Activated naive CD8-positive, alpha-beta T cell treated with anti-CD3 and anti-CD28 coated beads, Interleukin-2, amount 50 U/mL, for 24 hours (primary cell): ENCODE data around the gene CD274.
A peak's percentile ranks its signal among the peaks of the same experiment; 100 is the strongest.
"Not testable (repeated sequence)": the region's sequence is repeated elsewhere in the genome, so short reads cannot be mapped to it uniquely, and the experiment has no call there.

Experiments used
- ATAC-seq: fragments of 150-1000 bp; cut with Tn5 transposase; one replicate; pipeline ENCODE4 v1.10.0; 2021
- DNase-seq: peaks from one replicate; pipeline ENCODE4 v3.0.0; 2021
- H3K27ac Mint-ChIP-seq: one replicate; pipeline ENCODE4 v1.8.0; 2021; ENCODE audit warnings: mild to moderate bottlenecking, mixed read lengths
- H3K27me3 Mint-ChIP-seq: one replicate; pipeline ENCODE4 v1.8.0; 2021; ENCODE audit warnings: mixed read lengths
- H3K36me3 Mint-ChIP-seq: one replicate; pipeline ENCODE4 v1.8.0; 2021; ENCODE audit warnings: low read depth, mixed read lengths
- H3K4me1 Mint-ChIP-seq: one replicate; pipeline ENCODE4 v1.8.0; 2021; ENCODE audit warnings: mixed read lengths
- H3K4me3 Mint-ChIP-seq: one replicate; pipeline ENCODE4 v1.8.0; 2021; ENCODE audit warnings: mild to moderate bottlenecking, moderate library complexity, mixed read lengths
- H3K9me3 Mint-ChIP-seq: one replicate; pipeline ENCODE4 v1.8.0; 2021; ENCODE audit warnings: mixed read lengths

Gene CD274

DNA sequence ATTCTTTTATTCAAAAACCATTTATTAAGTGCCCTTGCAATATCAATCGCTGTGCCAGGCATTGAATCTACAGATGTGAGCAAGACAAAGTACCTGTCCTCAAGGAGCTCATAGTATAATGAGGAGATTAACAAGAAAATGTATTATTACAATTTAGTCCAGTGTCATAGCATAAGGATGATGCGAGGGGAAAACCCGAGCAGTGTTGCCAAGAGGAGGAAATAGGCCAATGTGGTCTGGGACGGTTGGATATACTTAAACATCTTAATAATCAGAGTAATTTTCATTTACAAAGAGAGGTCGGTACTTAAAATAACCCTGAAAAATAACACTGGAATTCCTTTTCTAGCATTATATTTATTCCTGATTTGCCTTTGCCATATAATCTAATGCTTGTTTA is 18.5 kb downstream of the CD274 start:
- Mint-ChIP-seq H3K36me3 (peaks cover 50% of the 10 kb centered on the region), H3K27me3 (no peaks in the 10 kb centered on the region), H3K4me3 (no peak overlapping the region), H3K9me3 (no peaks in the 10 kb centered on the region), H3K27ac (no peak overlapping the region), H3K4me1 (peaks cover 29% of the 10 kb centered on the region)
- ATAC-seq (no peak), DNase-seq (no peak)

DNA sequence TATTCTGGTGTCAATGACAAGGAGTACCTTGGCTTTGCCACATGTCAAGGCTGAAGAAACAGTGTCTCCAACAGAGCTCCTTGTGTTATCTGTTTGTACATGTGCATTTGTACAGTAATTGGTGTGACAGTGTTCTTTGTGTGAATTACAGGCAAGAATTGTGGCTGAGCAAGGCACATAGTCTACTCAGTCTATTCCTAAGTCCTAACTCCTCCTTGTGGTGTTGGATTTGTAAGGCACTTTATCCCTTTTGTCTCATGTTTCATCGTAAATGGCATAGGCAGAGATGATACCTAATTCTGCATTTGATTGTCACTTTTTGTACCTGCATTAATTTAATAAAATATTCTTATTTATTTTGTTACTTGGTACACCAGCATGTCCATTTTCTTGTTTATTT is 19.8 kb downstream of the CD274 start:
- Mint-ChIP-seq H3K27ac (no peak overlapping the region), H3K36me3 (peaks cover 42% of the 10 kb centered on the region), H3K9me3 (no peaks in the 10 kb centered on the region), H3K4me1 (peaks cover 27% of the 10 kb centered on the region), H3K4me3 (no peak overlapping the region), H3K27me3 (no peaks in the 10 kb centered on the region)
- ATAC-seq (no peak), DNase-seq (no peak)

DNA sequence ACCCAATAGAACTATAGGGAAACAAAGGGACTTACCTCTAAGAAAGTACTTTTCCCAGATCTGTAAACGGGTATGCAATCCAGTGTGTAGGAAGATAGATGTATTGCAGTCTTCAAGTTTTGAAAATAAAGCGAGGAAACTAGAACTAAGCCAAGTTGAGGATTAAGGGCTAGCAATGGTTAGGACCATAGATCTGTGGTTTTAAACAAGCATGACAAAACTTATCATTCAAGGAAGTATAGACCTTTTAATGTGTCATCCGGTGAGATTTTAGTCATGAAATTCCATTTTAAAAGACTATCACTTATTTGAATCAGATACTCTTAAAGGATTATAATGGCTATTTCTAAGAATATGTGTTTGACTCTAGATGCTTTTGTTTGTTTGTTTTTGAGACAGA is 20.5 kb downstream of the CD274 start:
- Mint-ChIP-seq H3K9me3 (no peaks in the 10 kb centered on the region), H3K4me3 (no peak overlapping the region), H3K4me1 (peaks cover 22% of the 10 kb centered on the region), H3K27me3 (no peaks in the 10 kb centered on the region), H3K36me3 (peaks cover 36% of the 10 kb centered on the region), H3K27ac (peak overlapping the region; percentile 13)
- ATAC-seq (peak; percentile 65), DNase-seq (no peak)

DNA sequence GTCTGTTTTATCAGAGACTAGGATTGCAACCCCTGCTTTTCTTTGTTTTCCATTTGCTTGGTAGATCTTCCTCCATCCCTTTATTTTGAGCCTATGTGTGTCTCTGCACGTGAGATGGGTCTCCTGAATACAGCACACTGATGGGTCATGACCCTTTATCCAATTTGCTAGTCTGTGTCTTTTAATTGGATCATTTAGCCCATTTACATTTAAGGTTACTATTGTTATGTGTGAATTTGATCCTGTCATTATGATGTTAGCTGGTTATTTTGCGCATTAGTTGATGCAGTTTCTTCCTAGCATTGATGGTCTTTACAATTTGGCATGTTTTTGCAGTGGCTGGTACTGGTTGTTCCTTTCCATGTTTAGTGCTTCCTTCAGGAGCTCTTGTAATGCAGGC is 25.3 kb downstream of the CD274 start:
- not testable (repeated sequence) for ATAC-seq, H3K27ac Mint-ChIP-seq, H3K4me3 Mint-ChIP-seq, H3K9me3 Mint-ChIP-seq, H3K36me3 Mint-ChIP-seq, H3K27me3 Mint-ChIP-seq, DNase-seq
- peaks cover 24% of the 10 kb centered on the region for H3K4me1 Mint-ChIP-seq

DNA sequence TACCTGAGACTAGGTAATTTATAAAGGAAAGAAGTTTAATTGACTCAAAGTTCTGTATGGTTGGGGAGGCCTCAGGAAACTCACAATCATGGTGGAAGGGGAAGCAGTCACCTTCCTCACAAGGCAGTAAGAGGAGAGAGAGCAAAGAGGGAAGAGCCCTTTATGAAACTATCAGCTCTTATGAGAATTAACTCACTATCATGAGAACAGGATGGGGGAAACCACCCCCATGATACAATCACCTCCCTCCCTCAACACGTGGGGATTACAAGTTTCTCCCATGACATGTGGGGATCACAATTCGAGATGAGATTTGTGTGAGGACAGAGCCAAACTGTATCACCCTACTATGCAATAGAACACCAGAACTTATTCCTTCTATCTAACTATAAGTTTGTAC is 27.9 kb downstream of the CD274 start:
- Mint-ChIP-seq H3K9me3 (peaks cover 10% of the 10 kb centered on the region), H3K27ac (peak overlapping the region; percentile 57), H3K4me1 (peaks cover 16% of the 10 kb centered on the region), H3K27me3 (no peaks in the 10 kb centered on the region), H3K4me3 (no peak overlapping the region), H3K36me3 (no peaks in the 10 kb centered on the region)
- ATAC-seq (peak; percentile 84), DNase-seq (no peak)

DNA sequence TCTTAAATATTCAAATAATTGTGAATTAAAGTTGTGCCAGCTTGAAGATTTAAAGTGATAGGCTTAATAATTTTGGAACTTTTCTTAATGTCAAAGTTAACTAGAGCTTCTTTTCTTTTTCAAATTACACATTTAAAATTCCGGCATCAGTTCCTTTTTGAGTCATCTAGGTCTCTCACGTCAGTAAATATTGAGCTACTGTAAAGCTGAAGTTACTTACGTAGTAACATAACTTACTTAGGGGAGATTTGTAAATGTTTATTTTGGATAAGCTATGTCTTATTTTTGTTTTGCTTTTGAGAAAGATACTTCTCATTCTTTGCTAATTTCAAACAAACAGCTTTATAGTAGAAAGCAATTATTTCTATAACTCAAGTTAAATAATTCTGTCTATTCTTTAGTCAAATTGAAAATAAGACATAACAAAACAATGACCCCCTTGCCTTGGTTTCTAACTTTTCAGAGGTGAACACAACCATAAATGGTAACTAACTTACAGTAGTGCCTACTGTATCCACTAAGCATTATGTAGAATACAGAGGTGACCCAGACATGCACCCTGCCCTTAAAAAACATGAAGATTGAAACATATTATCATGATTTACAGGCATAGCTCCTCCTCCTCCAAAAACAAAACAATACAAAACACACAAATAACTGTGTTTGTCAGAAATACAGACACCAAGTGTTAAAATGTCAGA is 29.8 kb downstream of the CD274 start:
- Mint-ChIP-seq H3K4me3 (no peak overlapping the region), H3K36me3 (no peaks in the 10 kb centered on the region), H3K9me3 (peaks cover 10% of the 10 kb centered on the region), H3K27me3 (no peaks in the 10 kb centered on the region), H3K27ac (no peak overlapping the region), H3K4me1 (peaks cover 16% of the 10 kb centered on the region)
- ATAC-seq (no peak), DNase-seq (no peak)

DNA sequence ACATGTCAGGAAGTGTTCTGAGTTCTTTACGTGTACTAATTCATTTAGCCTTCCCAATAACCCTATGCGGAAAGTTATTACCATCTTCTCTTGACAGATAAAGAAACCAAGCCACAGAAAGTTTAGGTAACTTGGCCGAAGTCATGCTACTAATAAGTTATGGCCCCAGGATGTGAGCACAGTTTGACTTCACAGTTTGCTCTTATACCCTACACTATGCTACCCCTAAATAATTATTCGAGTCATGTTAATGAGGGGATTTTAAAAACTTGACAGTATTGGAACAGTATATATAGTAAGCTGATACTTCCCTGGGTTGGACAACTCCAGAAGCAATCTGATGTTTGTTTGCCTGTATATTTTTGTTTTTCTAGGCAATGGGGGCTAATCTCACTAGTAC is 30.6 kb downstream of the CD274 start:
- no peaks in the 10 kb centered on the region for H3K36me3 Mint-ChIP-seq
- H3K9me3 Mint-ChIP-seq: peaks cover 10% of the 10 kb centered on the region
- no peak for DNase-seq
- ATAC-seq: no peak
- no peak overlapping the region for H3K4me3 Mint-ChIP-seq
- H3K27me3 Mint-ChIP-seq: no peaks in the 10 kb centered on the region
- peaks cover 16% of the 10 kb centered on the region for H3K4me1 Mint-ChIP-seq
- no peak overlapping the region for H3K27ac Mint-ChIP-seq

DNA sequence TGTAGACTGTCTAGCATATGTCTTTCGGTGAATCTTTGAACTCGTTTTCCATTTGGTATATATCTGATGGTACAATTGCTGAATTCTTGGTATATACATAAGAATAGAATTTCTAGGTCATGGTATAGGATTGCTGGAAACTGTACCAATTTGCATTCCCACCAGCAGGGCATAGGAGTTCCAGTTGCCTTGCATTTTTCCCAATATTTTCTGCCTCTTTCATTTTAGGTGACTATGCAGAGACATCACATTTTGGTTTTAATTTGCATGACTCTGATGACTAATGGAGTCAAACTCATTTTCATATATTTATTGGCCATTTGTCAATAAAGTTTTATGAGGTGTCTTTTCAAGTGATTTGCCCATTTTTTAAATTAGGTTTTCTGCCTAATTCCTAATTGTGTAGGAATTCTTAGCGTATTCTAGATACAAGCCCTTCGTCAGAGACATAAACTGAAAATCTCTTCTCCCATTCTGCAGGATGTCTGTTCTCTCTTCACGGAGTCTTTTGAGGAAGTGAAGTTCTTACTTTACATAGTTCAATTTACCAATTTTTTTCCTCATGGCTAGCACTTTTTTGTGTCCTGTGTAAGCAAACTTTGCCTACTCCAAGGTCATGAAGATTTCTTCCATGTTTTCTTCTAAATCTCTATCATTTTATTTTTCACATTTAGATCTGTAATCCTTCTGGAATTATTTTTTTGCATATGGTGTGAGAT is 31.1 kb downstream of the CD274 start:
- no peak for DNase-seq

DNA sequence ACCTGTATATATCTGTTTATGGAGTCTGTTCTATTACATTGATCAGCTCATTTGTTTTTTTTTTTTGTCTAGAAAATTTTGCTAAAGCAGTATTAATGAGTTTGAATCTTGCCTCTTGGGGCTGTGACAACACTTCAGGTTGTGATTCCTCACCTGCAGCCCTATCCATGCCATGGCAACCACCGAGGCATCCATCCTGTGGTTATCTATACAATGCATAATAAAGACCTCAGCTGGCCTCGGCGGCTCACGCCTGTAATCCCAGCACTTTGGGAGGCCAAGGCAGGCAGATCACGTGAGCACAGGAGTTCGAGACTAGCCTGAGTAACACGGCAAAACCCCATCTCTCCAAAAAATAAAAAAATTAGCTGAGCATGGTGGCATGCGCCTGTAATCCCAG is 31.9 kb downstream of the CD274 start:
- ATAC-seq (no peak), DNase-seq (no peak)
- Mint-ChIP-seq H3K4me3 (no peak overlapping the region), H3K36me3 (no peaks in the 10 kb centered on the region), H3K27ac (no peak overlapping the region), H3K4me1 (peaks cover 16% of the 10 kb centered on the region), H3K27me3 (no peaks in the 10 kb centered on the region), H3K9me3 (peaks cover 4% of the 10 kb centered on the region)

More for the DNA sequence above, 31.1 kb downstream of the CD274 start:
- no peaks in the 10 kb centered on the region for H3K36me3 Mint-ChIP-seq
- no peak overlapping the region for H3K27ac Mint-ChIP-seq
- no peaks in the 10 kb centered on the region for H3K27me3 Mint-ChIP-seq
- H3K9me3 Mint-ChIP-seq: peaks cover 5% of the 10 kb centered on the region
- ATAC-seq: no peak
- H3K4me1 Mint-ChIP-seq: peaks cover 16% of the 10 kb centered on the region
- no peak overlapping the region for H3K4me3 Mint-ChIP-seq

DNA sequence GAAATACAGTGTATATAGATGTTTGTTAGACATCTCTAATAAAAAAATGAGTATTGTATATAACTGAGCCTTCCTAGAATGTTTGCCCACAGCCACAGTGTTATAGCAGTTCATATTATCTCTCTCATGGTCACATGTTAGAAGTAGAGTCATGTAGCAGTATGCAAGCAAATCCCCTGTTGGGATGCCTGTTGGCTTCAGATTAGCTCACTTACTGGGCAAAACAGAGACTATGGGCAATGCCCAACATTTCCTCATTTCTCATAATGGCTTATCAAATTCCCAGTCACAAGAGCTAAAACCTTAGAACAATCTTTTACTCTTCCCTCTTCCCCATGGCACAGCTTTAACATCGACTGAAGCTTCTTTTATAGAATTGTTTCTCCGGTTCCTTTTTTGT is 33.0 kb downstream of the CD274 start:
- no peak overlapping the region for H3K27ac Mint-ChIP-seq
- H3K9me3 Mint-ChIP-seq: peaks cover 3% of the 10 kb centered on the region
- DNase-seq (no peak), ATAC-seq (no peak)
- H3K4me3 Mint-ChIP-seq: no peak overlapping the region
- H3K4me1 Mint-ChIP-seq: peaks cover 10% of the 10 kb centered on the region
- H3K27me3 Mint-ChIP-seq: no peaks in the 10 kb centered on the region
- no peaks in the 10 kb centered on the region for H3K36me3 Mint-ChIP-seq

DNA sequence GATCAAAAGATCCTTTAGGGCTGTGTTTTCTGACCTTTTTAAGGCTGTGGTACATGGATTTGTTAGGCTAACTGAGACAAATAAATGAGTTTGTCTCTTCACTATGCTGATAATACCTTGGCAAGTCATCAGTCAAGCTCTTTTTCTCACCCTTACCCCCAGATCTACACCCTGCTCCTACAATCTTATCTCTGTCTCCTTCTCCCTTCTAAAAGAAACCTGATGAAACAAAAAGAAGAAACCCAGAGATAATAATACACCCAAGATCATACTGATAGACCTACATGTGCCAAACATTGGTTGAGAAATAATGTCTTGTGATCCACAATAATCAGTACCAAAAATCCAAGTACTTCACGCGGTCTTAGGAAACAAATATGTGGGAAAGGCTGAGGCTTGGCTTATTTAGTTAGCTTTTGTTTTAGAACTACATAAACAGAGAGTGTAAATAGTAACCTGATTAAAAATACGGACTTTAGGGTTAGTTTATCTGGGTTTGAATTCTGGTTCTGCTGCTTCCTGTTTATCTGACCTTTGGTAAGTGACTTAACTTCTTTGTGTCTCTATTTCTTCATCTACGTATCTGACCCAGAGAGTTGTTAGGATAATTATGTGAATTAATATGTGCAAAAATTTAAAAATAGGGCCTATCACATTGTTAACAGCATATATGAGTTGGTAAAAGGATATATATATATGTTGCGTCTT is 35.2 kb downstream of the CD274 start:
- Mint-ChIP-seq H3K9me3 (no peaks in the 10 kb centered on the region), H3K36me3 (no peaks in the 10 kb centered on the region), H3K27ac (no peak overlapping the region), H3K27me3 (no peaks in the 10 kb centered on the region), H3K4me3 (no peak overlapping the region), H3K4me1 (peaks cover under 1% of the 10 kb centered on the region)
- ATAC-seq: no peak
- DNase-seq: no peak

DNA sequence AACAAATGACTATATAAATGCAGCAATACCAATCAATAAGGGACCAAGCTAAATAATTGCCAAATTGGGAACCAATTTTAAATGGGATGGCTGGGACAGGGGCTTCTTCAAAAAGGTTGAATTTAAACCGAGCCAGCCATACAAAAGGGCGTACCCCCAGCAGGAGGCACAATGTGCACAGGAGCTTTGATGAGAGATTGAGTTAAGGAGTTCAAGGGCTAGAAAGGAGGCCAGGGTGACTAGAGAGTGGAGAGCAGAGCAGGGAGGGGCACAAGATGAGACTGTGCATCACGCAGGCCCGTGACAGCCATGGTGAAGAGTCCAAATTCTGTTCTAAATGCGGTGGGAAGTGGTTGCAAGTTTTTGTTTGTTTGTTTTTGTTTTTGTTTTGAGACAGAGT is 36.6 kb downstream of the CD274 start:
- Mint-ChIP-seq H3K27me3 (no peaks in the 10 kb centered on the region), H3K36me3 (no peaks in the 10 kb centered on the region), H3K4me3 (no peak overlapping the region), H3K4me1 (no peaks in the 10 kb centered on the region), H3K27ac (no peak overlapping the region), H3K9me3 (no peaks in the 10 kb centered on the region)
- DNase-seq: no peak
- no peak for ATAC-seq

DNA sequence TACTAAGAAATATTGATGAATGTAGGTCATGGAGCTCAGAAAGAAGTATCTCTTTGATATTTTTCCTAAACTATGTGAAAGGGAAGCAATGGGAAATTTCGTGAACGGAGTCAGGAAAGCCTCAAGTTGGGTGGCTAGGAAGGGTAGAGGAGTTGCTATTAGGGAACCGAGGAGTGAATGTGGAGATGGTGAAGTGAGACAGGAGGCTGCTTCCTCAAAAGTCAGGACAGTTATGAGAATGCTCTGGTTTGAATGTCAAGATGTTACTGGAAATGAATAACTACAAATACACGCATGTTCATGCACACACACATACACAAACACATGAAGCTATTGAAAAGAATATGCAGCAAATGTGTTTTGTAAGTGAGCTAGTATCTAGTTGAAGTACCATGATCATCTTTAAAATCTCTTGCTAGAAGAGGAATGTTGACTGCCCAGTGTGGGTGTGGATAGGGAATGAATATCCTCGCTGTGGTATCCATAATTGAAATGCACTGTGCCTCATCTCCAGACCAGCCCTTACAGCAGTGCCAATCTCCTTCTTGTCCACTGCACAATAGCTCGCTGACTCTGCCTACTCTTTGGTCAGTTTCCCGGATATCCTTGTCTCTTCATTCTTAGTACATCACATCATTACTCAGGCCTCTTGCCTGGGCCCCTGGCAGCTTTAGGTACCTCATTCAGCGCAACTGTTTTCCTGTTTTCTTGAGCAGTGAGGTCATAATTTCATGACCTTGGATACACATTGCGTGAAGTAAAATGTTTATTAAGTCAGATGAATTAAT is 38.1 kb downstream of the CD274 start:
- no peak for ATAC-seq
- no peaks in the 10 kb centered on the region for H3K36me3 Mint-ChIP-seq
- no peaks in the 10 kb centered on the region for H3K27me3 Mint-ChIP-seq
- peaks cover 5% of the 10 kb centered on the region for H3K4me1 Mint-ChIP-seq
- H3K27ac Mint-ChIP-seq: no peak overlapping the region
- no peaks in the 10 kb centered on the region for H3K9me3 Mint-ChIP-seq
- DNase-seq: no peak
- H3K4me3 Mint-ChIP-seq: no peak overlapping the region

DNA sequence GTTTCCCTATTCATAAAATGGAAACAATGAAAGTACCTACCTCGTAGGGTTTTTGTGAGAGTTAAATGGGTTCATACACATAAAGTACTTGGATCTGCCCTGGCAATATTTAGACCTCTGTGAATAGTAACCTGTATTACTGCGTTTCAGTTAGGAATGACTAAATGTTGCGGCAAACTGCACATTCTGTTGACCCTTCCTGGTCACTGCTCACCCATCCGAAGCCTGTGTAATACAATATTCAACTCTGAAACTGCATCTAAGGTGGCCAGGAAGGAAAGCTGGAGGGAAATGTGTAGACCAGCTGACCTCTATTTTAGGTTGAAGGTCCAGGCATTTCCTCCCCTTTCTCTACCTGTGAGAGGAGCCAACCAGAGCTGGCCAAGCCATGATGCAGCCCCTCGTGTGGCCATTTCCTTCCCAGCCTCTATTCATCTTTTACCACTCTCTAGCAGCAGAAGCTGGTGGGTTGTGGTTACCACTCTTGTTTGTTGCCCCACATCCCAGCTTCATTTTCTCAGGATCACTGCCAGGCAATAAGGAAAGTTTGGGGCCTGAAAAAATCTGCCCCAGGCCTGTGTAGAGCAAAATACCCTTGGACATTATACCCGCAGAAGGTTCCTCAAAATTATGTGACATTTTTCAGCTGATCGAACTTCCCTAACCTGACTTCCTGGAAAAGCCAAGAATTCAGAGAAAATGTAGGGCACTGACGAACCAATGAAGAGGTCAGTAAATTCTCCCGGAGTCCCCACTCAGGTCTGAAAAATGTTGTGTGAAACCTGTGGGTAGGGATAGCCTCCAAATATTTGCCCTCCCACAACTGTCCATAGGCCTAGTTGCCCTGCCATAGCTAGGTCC is 39.5 kb downstream of the CD274 start:
- H3K4me3 Mint-ChIP-seq: no peak overlapping the region
- H3K4me1 Mint-ChIP-seq: peaks cover 17% of the 10 kb centered on the region
- H3K36me3 Mint-ChIP-seq: no peaks in the 10 kb centered on the region
- DNase-seq (no peak), ATAC-seq (no peak)
- no peaks in the 10 kb centered on the region for H3K27me3 Mint-ChIP-seq
- no peak overlapping the region for H3K27ac Mint-ChIP-seq
- no peaks in the 10 kb centered on the region for H3K9me3 Mint-ChIP-seq
